ENCODE results near the gene NREP. TPM values are rescaled to one million over a fixed set of nuclear protein-coding genes. Genes with fewer than 3 reads are reported as not detected.

The NREP gene
- total RNA-seq, 1 experiment from 2014 or later, result 6.0 TPM

- H3K4me2 ChIP-seq (ENCODE audit: low read length), result no peak overlapping the region
- ChIA-PET RAD21 (ENCODE audit: low non-redundant PET in 1 of 2, low total read pairs in 2 of 2, uncharacterized antibody in 2 of 2, unreplicated experiment in 2 of 2) (no interaction called here), CTCF (no interaction called here), POLR2A (no interaction called here)
- no peak overlapping the region for H3K9ac ChIP-seq (ENCODE audit: low read length)
- no peak for TF ChIP-seq ZBTB33 (IDR thresholded peaks at IDR 0.05; ENCODE audit: extremely low read depth, insufficient replicate concordance, low read length)
- TF ChIP-seq SIN3A (IDR thresholded peaks at IDR 0.05; ENCODE audit: low read depth), result no peak
- no peak for TF ChIP-seq POLR2AphosphoS5 (IDR thresholded peaks at IDR 0.05; ENCODE audit: low read depth, low read length)
- TF ChIP-seq ELF1 (IDR thresholded peaks at IDR 0.05; ENCODE audit: borderline replicate concordance, low read depth), result no peak
- intact Hi-C loops (cut with micrococcal nuclease), result no loop called here
- no TSS peak for BruUV-seq (replicated peaks)
- H3K27ac ChIP-seq (ENCODE audit: low read depth, low read length), result no peak overlapping the region
- no peaks in the 10 kb centered on the region for H3K9me3 ChIP-seq (ENCODE audit: control insufficient read depth in 1 of 2, insufficient read depth in 1 of 2, low read depth in 1 of 2, low read length in 2 of 2)
- H3K36me3 ChIP-seq (ENCODE audit: control insufficient read depth in 1 of 2, insufficient read depth in 2 of 2, low read length in 2 of 2), result no peaks in the 10 kb centered on the region
- H4K20me1 ChIP-seq (ENCODE audit: insufficient read depth), result no peaks in the 10 kb centered on the region
- no peaks in the 10 kb centered on the region for H3K27me3 ChIP-seq (ENCODE audit: insufficient read depth, low read length)
- DNase-seq (ENCODE audit: low read depth, low spot score) (no peak), ATAC-seq (no peak)
- no peaks in the 10 kb centered on the region for H3K4me1 ChIP-seq (ENCODE audit: control insufficient read depth in 1 of 2, insufficient read depth in 2 of 2, low read length in 2 of 2)
- H3K9me2 ChIP-seq (ENCODE audit: insufficient read depth), result no peaks in the 10 kb centered on the region
- no peak overlapping the region for H2AFZ ChIP-seq (ENCODE audit: low read depth, low read length, poor library complexity, severe bottlenecking)
- H3K4me3 ChIP-seq (replicated peaks in 1 of 2; ENCODE audit: low read depth in 1 of 2, low read length in 2 of 2), result no peak overlapping the region
- no peaks in the 10 kb centered on the region for H3K79me2 ChIP-seq (ENCODE audit: insufficient read depth, low read length)
Observed at GRCh38 chr5:111787006-111787405, 30.0 kb upstream of the NREP start.

DNA sequence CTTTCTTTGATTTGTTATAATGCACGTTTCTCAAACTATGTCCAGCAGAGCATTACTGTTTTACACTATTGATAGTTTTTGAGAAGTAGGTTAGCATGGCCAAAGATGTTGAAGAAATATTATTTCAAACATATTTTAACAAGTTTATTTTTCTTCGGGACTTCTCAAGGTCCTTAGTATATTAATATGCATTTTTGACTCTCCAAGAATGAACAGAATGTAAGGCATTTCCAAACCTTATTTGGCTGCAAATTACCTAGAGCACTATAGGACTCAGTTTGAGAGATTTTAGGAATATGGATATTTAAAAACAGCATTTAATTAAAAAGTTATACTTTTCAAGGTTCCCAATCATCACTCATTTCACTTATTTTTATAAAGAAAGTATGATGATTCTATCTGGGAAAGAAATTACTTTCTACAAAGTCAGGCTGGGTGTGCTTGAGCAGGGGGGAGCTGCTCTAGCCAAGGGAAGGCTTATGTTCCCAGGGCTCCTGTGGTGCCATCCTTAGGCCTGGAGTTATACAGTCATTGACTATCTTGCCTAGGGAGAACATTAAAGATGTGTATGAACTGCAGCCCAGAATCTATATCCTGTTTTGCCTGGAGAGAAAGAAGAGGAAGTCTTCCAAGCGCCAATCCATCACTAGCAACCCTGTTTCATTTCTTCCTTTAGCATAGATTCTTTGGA, 27.6 kb upstream of the NREP start:
- no peaks in the 10 kb centered on the region for H3K9me3 ChIP-seq (ENCODE audit: control insufficient read depth in 1 of 2, insufficient read depth in 1 of 2, low read depth in 1 of 2, low read length in 2 of 2)
- H2AFZ ChIP-seq (ENCODE audit: low read depth, low read length, poor library complexity, severe bottlenecking), result no peak overlapping the region
- H3K27me3 ChIP-seq (ENCODE audit: insufficient read depth, low read length), result no peaks in the 10 kb centered on the region
- ChIA-PET CTCF (no interaction called here), POLR2A (no interaction called here), RAD21 (ENCODE audit: low non-redundant PET in 1 of 2, low total read pairs in 2 of 2, uncharacterized antibody in 2 of 2, unreplicated experiment in 2 of 2) (no interaction called here)
- ATAC-seq (no peak), DNase-seq (ENCODE audit: low read depth, low spot score) (no peak)
- H3K4me3 ChIP-seq (replicated peaks in 1 of 2; ENCODE audit: low read depth in 1 of 2, low read length in 2 of 2), result no peak overlapping the region
- H3K36me3 ChIP-seq (ENCODE audit: control insufficient read depth in 1 of 2, insufficient read depth in 2 of 2, low read length in 2 of 2), result no peaks in the 10 kb centered on the region
- no peaks in the 10 kb centered on the region for H3K4me1 ChIP-seq (ENCODE audit: control insufficient read depth in 1 of 2, insufficient read depth in 2 of 2, low read length in 2 of 2)
- intact Hi-C loops (cut with micrococcal nuclease), result no loop called here
- BruUV-seq (replicated peaks), result no TSS peak
- no peak overlapping the region for H3K4me2 ChIP-seq (ENCODE audit: low read length)
- TF ChIP-seq REST (IDR thresholded peaks at IDR 0.05; ENCODE audit: low read depth) (no peak), CBX3 (IDR thresholded peaks at IDR 0.05; ENCODE audit: low read depth) (no peak), ELF1 (IDR thresholded peaks at IDR 0.05; ENCODE audit: borderline replicate concordance, low read depth) (no peak), FOSL1 (IDR thresholded peaks at IDR 0.05; ENCODE audit: low read depth) (no peak)
- TF ChIP-seq, protein P1, sequence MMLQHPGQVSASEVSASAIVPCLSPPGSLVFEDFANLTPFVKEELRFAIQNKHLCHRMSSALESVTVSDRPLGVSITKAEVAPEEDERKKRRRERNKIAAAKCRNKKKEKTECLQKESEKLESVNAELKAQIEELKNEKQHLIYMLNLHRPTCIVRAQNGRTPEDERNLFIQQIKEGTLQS (IDR thresholded peaks at IDR 0.05), result no peak
- no peak overlapping the region for H3K27ac ChIP-seq (ENCODE audit: low read depth, low read length)
- H3K9ac ChIP-seq (ENCODE audit: low read length), result no peak overlapping the region
- H3K79me2 ChIP-seq (ENCODE audit: insufficient read depth, low read length), result no peaks in the 10 kb centered on the region
- H3K9me2 ChIP-seq (ENCODE audit: insufficient read depth), result no peaks in the 10 kb centered on the region
- no peaks in the 10 kb centered on the region for H4K20me1 ChIP-seq (ENCODE audit: insufficient read depth)
